Left lung (tissue), 10 donors: ENCODE results near the gene CDKN2C. TPM values are rescaled to one million over a fixed set of nuclear protein-coding genes. Genes with fewer than 3 reads are reported as not detected.

ENCODE experiments used
- ATAC-seq: fragments of 200-7000 bp; cut with Tn5 transposase; one replicate; pipeline ENCODE4 v1.9.1; 2020; ENCODE audit warnings: moderate library complexity
- DNase-seq, 4 donors: peaks; one replicate each; pipeline ENCODE4 v3.0.0-alpha.2; 2013 to 2020
- H3K27ac ChIP-seq, 2 donors: fragments of 200-600 bp; sonication (generic) in 1 of 2; one replicate each; pipeline versions ENCODE4 v1.5.0 to v1.8.0; 2020 to 2021
- H3K27me3 ChIP-seq, 2 donors: fragments of 200-600 bp; sonication (generic) in 1 of 2; one replicate each; pipeline versions ENCODE4 v1.5.0 to v1.8.0; 2020 to 2021
- H3K36me3 ChIP-seq, 2 donors: fragments of 200-600 bp; sonication (generic) in 1 of 2; one replicate each; pipeline versions ENCODE4 v1.5.0 to v1.8.0; 2020 to 2021
- H3K4me1 ChIP-seq, 2 donors: fragments of 200-600 bp; one replicate each; pipeline ENCODE4 v1.8.0; 2021
- H3K4me3 ChIP-seq, 2 donors: fragments of 200-600 bp; sonication (generic) in 1 of 2; one replicate each; pipeline versions ENCODE4 v1.5.0 to v1.8.0; 2020 to 2021; ENCODE audit warnings: mild to moderate bottlenecking in 1 of 2
- H3K9me3 ChIP-seq, 2 donors: fragments of 200-600 bp; sonication (generic) in 1 of 2; one replicate each; pipeline versions ENCODE4 v1.5.0 to v1.8.0; 2020 to 2021
- CTCF ChIP-seq, 2 donors: fragments of 200-600 bp; sonication (generic) in 1 of 2; IDR thresholded peaks; one replicate each; pipeline versions ENCODE4 v1.5.0 to v1.8.0; 2021; ENCODE audit warnings: antibody characterized with exemption in 2 of 2
- intact Hi-C, 2 donors: fragments of 100-400 bp; cut with DNase I; formaldehyde crosslinking; loops; one replicate each; pipeline versions ENCODE4 v1.11.2 to v1.14.2; 2022
- polyA plus RNA-seq, 6 donors: library from polyadenylated mRNA; unstranded; fragments of 120-200 nt; gene quantifications; one replicate each; pipeline ENCODE4 v1.2.1, GENCODE V29; 2013; ENCODE audit not compliant: insufficient read length in 6 of 6
- total RNA-seq, 2 donors: library from RNA; stranded (reverse); fragmentation: NEBNext Ultra II Directional; extraction: Animal tissue kit (Norgen Biotek cat#: 25700); gene quantifications; one replicate each; pipeline ENCODE4 v1.2.1, GENCODE V29; 2021
- donor health status: DM: no; HTN: yes; CAD: no.
- donor health status: DM: no; HTN: no; CAD: no.

CDKN2C gene
- total and polyA plus RNA-seq, 8 donors: 12.3 to 35.5 (median 18.3) TPM

- Histone ChIP-seq H3K27me3 (no peaks in the 10 kb centered on the region), H3K9me3 (no peaks in the 10 kb centered on the region), H3K36me3 (no peaks in the 10 kb centered on the region), H3K4me1 (peaks cover 8 to 15% of the 10 kb centered on the region in 2 donors), H3K27ac (no peak overlapping the region), H3K4me3 (no peak overlapping the region)
- no peak for DNase-seq
- TF ChIP-seq CTCF (IDR thresholded peaks at IDR 0.05): no peak
- ATAC-seq: no peak
- intact Hi-C loops: no loop called here
Observed at GRCh38 chr1:50955116-50955515, 14.9 kb upstream of the CDKN2C start.

GRCh38 chr1:50959303-50959912, 10.6 kb upstream of the CDKN2C start:
- DNase-seq (peak in 1 of 4 donors; percentile 43), ATAC-seq (peak; percentile 2)
- Histone ChIP-seq H3K4me1 (peaks cover 12 to 22% of the 10 kb centered on the region in 2 donors), H3K36me3 (no peaks in the 10 kb centered on the region), H3K27ac (peak overlapping the region; percentile 75 to 87), H3K9me3 (no peaks in the 10 kb centered on the region), H3K4me3 (peak overlapping the region; percentile 57 to 66), H3K27me3 (no peaks in the 10 kb centered on the region)
- TF ChIP-seq CTCF (IDR thresholded peaks at IDR 0.05): no peak
- intact Hi-C loops: no loop called here

- no peaks in the 10 kb centered on the region for H3K9me3 ChIP-seq
- ATAC-seq: peak; percentile 98
- intact Hi-C loops: no loop called here
Observed at GRCh38 chr1:50959913-50960844, 9.9 kb upstream of the CDKN2C start, which contains the start of gene FAF1. FAF1 (minus strand) TSS chr1:50960267; CDS start chr1:50959811, 456 bp downstream.

GRCh38 chr1:50964863-50965262, 5.2 kb upstream of the CDKN2C start:
- no peak for DNase-seq
- ATAC-seq: no peak
- peaks cover 4 to 17% of the 10 kb centered on the region in 2 donors for H3K4me1 ChIP-seq

More at GRCh38 chr1:50959913-50960844, 9.9 kb upstream of the CDKN2C start, which contains the start of gene FAF1:
- H3K4me1 ChIP-seq: peaks cover 12 to 22% of the 10 kb centered on the region in 2 donors
- H3K36me3 ChIP-seq: no peaks in the 10 kb centered on the region
- peak within 1 kb of the TSS; percentile 75 to 87 for H3K27ac ChIP-seq
- TF ChIP-seq CTCF (IDR thresholded peaks at IDR 0.05): peak; percentile 17 to 36
- H3K4me3 ChIP-seq: peak within 1 kb of the TSS; percentile 57 to 66
- peak; percentile 94 to 99 (median 98) for DNase-seq
- H3K27me3 ChIP-seq: no peaks in the 10 kb centered on the region

More at GRCh38 chr1:50964863-50965262, 5.2 kb upstream of the CDKN2C start:
- Histone ChIP-seq H3K4me3 (no peak overlapping the region), H3K9me3 (no peaks in the 10 kb centered on the region), H3K36me3 (no peaks in the 10 kb centered on the region), H3K27me3 (no peaks in the 10 kb centered on the region), H3K27ac (no peak overlapping the region)
- no peak for TF ChIP-seq CTCF (IDR thresholded peaks at IDR 0.05)
- intact Hi-C loops: no loop called here
